Stimulated activated effector memory CD8-positive, alpha-beta T cell treated with anti-CD3 and anti-CD28 coated beads, Interleukin-12 subunit alpha, Interleukin-12 subunit beta, amount 100 ng/mL, for 72 hours (primary cell): ENCODE measurements around the gene CACNA1A.

Experiments
- ATAC-seq: fragments of 150-1000 bp; cut with Tn5 transposase; 2 replicates; pipeline ENCODE4 v1.10.0; 2021
- DNase-seq, 2 donors: peaks; one replicate each; pipeline ENCODE4 v3.0.0; 2021 to 2022; ENCODE audit warnings: low spot score in 2 of 2
- H3K27ac Mint-ChIP-seq: one replicate; pipeline ENCODE4 v1.8.0; 2022; ENCODE audit warnings: mild to moderate bottlenecking, mixed read lengths
- H3K36me3 Mint-ChIP-seq: one replicate; pipeline ENCODE4 v1.8.0; 2022; ENCODE audit warnings: mild to moderate bottlenecking, mixed read lengths
- H3K4me1 Mint-ChIP-seq: one replicate; pipeline ENCODE4 v1.8.0; 2022; ENCODE audit warnings: mixed read lengths
- H3K4me3 Mint-ChIP-seq: one replicate; pipeline ENCODE4 v1.8.0; 2022; ENCODE audit warnings: mild to moderate bottlenecking, mixed read lengths
- H3K9me3 Mint-ChIP-seq: one replicate; pipeline ENCODE4 v1.8.0; 2022; ENCODE audit warnings: mixed read lengths

Gene CACNA1A

DNA sequence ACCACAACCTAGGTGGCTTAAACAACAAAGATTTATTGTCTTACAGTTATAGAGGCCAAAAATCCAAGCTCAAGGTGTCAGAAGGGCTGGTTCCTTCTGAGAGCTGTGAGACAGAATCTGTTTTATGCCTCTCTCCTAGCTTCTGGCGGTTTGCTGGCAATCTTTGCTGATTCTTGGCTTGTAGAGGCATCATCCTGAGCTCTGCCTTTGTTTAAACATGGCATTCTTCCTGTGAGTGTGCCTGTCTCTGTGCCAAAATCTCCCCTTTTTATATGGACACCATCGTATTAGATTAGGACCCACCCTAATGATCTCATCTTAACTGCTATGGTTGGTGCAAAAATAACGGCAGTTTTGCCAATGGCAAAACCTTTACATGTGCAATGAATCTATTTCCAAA is 169.1 kb downstream of the CACNA1A start:
- Mint-ChIP-seq H3K9me3 (no peaks in the 10 kb centered on the region), H3K36me3 (no peaks in the 10 kb centered on the region), H3K27ac (no peak overlapping the region), H3K4me1 (no peaks in the 10 kb centered on the region), H3K4me3 (no peak overlapping the region)
- ATAC-seq (no peak), DNase-seq (no peak)

DNA sequence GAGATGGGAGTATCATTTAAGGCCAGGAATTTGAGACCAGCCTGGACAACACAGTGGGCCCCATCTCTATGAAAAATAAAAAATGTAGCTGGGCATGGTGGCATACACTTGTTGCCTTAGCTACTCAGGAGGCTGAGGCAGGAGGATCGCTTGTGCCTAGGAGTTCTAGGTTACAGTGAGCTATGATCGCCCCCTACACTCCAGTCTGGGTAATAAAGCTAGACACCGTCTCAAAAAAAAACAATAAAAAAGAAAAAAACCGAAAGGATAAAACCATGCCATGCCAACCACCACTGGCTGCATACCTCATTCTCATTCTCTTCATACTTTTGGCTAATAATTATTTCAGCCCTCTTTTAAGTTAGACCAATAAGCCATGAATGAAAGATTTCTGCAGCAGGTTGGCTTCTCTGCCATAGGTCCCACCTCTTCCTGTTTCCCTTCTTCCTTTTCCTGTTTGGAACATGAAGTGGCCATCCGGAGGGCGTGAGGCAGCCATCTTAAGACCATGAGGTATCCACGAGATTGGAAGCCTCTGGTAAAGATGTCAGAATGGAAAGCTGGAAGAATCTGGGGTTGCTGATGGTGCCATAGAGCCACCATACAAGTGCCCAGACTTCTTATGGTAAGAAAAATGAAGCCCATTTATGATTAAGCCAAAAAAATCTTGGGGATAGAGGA is 171.3 kb downstream of the CACNA1A start:
- no peaks in the 10 kb centered on the region for H3K9me3 Mint-ChIP-seq
- ATAC-seq (no peak), DNase-seq (no peak)

DNA sequence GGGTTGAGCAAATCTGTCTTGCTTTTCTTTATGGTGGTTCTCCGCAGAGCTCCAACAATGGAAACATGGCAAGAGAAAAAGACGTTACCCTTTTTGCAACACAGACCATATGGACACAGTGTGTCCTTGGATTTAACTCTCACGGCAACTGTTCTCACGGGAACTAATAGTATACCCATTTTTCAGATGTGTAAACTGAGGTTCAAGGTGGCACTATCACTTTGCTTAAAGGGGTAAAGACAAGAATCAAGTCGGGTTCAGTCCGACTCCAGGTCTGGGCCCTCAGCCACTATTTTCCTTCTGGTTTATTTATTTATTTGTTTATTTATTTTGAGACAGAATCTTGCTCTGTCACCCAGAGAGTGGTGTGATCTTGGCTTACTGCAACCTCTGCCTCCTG is 176.0 kb downstream of the CACNA1A start:
- DNase-seq (no peak), ATAC-seq (no peak)
- no peaks in the 10 kb centered on the region for H3K4me1 Mint-ChIP-seq
- H3K9me3 Mint-ChIP-seq: no peaks in the 10 kb centered on the region
- no peak overlapping the region for H3K27ac Mint-ChIP-seq
- H3K36me3 Mint-ChIP-seq: no peaks in the 10 kb centered on the region
- H3K4me3 Mint-ChIP-seq: no peak overlapping the region

More for the DNA sequence above, 171.3 kb downstream of the CACNA1A start:
- H3K27ac Mint-ChIP-seq: no peak overlapping the region
- no peaks in the 10 kb centered on the region for H3K4me1 Mint-ChIP-seq
- H3K36me3 Mint-ChIP-seq: no peaks in the 10 kb centered on the region
- no peak overlapping the region for H3K4me3 Mint-ChIP-seq

DNA sequence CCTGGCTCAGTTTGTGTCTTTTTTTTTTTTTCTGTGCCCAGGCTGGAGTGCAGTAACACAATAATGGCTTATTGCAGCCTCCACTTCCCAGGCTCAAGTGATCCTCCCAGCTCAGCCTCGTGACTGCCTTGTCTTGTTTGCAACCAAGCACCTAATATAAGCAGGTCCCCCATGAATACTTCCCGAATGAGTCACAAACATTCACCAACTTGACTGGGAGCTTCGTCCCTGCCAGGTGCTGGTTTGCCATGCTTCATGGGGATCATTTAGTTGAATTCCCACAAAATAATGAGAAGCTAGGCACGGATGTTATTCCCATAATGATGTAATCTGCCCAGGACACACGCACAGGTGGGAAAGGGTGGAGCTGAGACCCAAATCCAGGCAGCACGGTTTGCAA is 176.5 kb downstream of the CACNA1A start:
- ATAC-seq (no peak), DNase-seq (no peak)
- Mint-ChIP-seq H3K36me3 (no peaks in the 10 kb centered on the region), H3K27ac (no peak overlapping the region), H3K4me3 (no peak overlapping the region), H3K4me1 (no peaks in the 10 kb centered on the region), H3K9me3 (no peaks in the 10 kb centered on the region)

DNA sequence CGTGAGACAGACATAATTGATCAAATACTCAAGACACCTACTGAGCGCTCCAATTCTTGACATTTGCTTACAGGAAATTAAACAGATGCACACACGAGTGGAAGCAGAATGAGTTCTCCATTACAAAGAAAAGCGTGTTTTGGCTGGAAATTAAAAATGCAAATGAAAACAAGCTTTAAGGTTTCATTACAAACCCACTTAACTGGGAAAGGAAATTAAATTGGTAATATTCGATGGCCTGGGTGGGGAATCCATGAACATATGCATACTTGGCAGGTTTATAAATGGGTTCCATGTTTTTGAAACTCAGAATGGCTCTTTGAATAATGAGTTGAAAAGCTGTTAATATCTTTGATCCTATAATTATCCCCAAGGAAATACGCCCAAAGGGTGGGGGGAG is 178.0 kb downstream of the CACNA1A start:
- DNase-seq: no peak
- Mint-ChIP-seq H3K4me3 (no peak overlapping the region), H3K27ac (no peak overlapping the region), H3K4me1 (no peaks in the 10 kb centered on the region), H3K36me3 (no peaks in the 10 kb centered on the region), H3K9me3 (no peaks in the 10 kb centered on the region)
- ATAC-seq: no peak

DNA sequence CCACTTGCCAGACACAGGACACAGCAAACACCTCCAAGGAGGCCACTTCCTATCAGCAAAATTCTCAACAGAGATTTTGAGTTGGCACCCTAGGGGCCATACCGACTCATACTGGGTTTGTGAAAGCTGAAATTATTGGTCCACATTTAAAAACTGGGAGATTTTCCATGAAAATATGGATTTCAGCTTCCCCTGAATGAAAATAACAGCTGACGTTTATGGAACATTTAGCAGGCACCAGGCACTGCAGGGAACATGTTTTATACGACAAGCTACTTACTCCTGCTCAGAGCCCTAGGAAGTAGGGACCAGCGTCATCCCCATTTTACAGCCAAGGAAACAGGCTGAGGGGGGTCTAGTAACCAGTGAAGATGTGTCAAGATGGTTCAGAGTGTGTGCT is 186.8 kb downstream of the CACNA1A start:
- no peak for DNase-seq
- Mint-ChIP-seq H3K36me3 (no peaks in the 10 kb centered on the region), H3K4me1 (no peaks in the 10 kb centered on the region), H3K4me3 (no peak overlapping the region), H3K27ac (no peak overlapping the region), H3K9me3 (no peaks in the 10 kb centered on the region)
- ATAC-seq: no peak

DNA sequence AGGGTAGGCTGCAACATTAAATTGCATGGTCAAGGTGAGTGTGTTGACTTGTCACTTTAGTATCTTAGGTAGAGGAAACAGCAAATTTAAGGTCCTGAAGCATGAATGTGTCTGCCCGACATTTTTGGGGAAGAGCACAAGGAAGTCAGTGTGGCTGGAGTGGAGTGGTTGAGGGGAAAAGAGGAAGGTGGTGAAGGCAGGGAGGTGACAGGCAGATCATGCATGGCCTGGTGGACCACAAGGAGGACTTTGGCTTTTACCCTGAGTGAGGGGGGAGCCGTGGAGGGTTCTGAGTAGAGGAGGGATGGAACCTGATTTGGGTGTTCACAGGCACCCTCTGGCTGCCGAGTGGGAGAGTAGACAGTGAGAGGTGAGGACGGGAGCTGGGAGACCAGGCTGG is 188.1 kb downstream of the CACNA1A start:
- Mint-ChIP-seq H3K4me1 (no peaks in the 10 kb centered on the region), H3K9me3 (no peaks in the 10 kb centered on the region), H3K27ac (no peak overlapping the region), H3K36me3 (no peaks in the 10 kb centered on the region), H3K4me3 (no peak overlapping the region)
- no peak for DNase-seq
- no peak for ATAC-seq

DNA sequence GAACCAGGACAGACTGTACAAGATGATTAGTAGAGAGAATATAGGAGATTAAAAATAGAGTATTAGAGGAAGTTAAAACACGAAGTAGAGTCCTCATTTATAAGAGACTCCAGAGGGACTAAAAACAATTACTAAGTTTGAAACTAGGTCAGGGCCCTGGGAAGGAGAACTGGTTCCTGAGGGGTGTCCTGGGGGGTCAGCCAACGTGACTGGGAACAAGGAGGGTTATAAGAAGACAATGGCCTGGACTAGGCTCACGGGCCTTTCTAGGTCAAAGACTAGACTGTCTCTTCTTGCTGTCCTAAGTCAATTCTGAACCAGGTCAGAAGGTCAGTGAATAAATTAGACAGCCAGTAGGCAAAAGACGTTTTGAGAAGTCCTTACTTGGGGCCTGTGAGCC is 190.8 kb downstream of the CACNA1A start:
- no peaks in the 10 kb centered on the region for H3K9me3 Mint-ChIP-seq
- DNase-seq (no peak), ATAC-seq (no peak)
- H3K4me1 Mint-ChIP-seq: no peaks in the 10 kb centered on the region
- no peaks in the 10 kb centered on the region for H3K36me3 Mint-ChIP-seq
- no peak overlapping the region for H3K4me3 Mint-ChIP-seq
- no peak overlapping the region for H3K27ac Mint-ChIP-seq

DNA sequence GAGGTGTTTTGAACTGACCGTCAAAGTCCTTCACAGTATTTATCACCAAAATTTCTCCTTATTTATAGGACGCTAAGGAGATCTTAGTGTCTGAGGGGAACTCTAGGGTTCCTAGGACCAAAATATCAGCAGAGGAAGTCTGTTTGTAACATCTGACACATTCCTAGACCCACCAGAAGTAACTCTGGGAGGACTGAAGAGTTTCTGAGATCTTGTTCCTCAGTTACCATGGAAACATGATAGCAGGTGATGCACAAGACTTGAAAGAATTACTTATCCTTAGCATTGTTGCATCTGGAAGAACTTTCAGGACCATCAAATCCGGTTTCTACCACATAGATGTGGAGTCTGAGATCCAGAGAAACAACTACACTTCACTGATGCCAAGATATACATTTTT is 191.5 kb downstream of the CACNA1A start:
- DNase-seq (no peak), ATAC-seq (no peak)
- no peaks in the 10 kb centered on the region for H3K9me3 Mint-ChIP-seq
- H3K4me3 Mint-ChIP-seq: no peak overlapping the region
- H3K36me3 Mint-ChIP-seq: no peaks in the 10 kb centered on the region
- no peaks in the 10 kb centered on the region for H3K4me1 Mint-ChIP-seq
- no peak overlapping the region for H3K27ac Mint-ChIP-seq

DNA sequence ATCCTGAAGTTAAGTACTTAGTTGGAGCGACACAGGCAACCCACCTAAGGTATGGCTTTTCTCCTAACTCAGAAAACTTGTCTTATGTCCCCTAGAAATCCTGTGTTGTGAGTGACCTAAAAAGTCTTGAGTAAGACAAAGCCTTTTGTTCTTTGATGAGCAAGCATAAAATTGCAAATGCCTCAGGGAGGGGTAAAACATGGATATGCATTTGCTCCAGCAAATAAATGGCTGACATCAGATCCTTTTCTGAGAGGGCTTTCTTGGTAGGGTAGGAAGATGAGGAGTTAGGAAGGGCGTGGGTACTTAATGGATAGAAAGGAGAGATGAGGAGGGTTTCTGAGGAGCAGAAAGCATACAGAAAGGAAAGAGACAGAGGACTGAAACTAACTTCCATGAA is 192.4 kb downstream of the CACNA1A start:
- Mint-ChIP-seq H3K9me3 (no peaks in the 10 kb centered on the region), H3K4me3 (no peak overlapping the region), H3K4me1 (no peaks in the 10 kb centered on the region), H3K36me3 (no peaks in the 10 kb centered on the region), H3K27ac (no peak overlapping the region)
- no peak for ATAC-seq
- DNase-seq: no peak

DNA sequence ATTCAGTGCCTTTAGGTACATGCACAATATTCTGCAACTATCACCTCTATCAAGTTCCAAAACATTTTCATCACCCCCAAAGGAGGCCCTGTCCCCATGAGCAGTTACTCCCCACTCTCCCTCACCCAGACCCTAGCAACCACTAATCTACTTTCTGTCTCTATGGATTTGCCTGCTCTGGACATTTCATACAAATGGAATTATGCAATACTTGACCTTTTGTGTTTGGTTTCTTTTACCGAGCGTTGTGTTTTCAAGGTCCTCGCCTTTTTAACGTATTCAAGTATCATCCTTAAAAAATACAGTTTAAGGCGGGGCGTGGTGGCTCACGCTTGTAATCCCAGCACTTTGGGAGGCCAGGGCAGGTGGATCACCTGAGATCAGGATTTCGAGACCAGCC is 196.4 kb downstream of the CACNA1A start:
- Mint-ChIP-seq H3K9me3 (no peaks in the 10 kb centered on the region), H3K4me3 (no peak overlapping the region), H3K27ac (no peak overlapping the region), H3K36me3 (no peaks in the 10 kb centered on the region), H3K4me1 (no peaks in the 10 kb centered on the region)
- no peak for ATAC-seq
- no peak for DNase-seq

DNA sequence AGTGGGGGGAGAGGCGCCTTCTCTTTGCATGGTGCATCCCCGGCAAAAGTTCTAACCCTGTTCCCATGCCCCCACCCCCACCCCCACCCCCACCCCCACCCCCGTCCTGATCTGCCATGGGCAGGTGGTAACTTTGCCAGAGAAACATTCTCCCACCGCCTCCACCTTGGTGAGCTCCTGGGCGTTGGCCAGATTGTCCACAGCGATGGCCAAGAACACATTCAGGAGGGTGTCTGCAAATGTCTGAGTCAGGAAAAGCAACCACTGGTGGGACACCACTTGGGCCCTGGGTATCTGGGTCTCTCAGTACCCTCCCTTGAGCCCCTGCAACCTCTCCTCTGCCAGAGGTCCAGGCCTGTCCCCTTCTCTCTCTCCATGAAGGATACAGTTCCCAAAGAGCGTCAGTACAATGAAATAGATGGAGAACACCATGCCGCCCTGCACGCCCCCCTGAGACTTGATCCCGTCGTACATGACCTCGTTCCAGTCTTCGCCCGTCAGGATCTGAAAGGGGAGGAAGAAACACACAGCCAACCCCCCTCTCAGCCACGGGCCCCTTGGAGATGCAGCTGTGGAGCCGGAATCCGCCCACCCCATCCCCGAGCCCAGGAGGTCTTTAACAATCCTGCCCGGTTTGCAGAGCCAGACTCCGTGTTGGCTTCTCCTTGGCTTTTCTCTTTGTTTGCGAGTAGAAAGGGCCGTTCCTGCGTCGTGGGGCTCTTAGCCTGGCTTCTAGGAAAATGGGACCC is 202.7 kb downstream of the CACNA1A start:
- H3K4me1 Mint-ChIP-seq: peaks cover 7% of the 10 kb centered on the region
- no peak for ATAC-seq
- peaks cover 6% of the 10 kb centered on the region for H3K36me3 Mint-ChIP-seq
- H3K9me3 Mint-ChIP-seq: no peaks in the 10 kb centered on the region
- no peak overlapping the region for H3K27ac Mint-ChIP-seq
- H3K4me3 Mint-ChIP-seq: no peak overlapping the region
- no peak for DNase-seq

DNA sequence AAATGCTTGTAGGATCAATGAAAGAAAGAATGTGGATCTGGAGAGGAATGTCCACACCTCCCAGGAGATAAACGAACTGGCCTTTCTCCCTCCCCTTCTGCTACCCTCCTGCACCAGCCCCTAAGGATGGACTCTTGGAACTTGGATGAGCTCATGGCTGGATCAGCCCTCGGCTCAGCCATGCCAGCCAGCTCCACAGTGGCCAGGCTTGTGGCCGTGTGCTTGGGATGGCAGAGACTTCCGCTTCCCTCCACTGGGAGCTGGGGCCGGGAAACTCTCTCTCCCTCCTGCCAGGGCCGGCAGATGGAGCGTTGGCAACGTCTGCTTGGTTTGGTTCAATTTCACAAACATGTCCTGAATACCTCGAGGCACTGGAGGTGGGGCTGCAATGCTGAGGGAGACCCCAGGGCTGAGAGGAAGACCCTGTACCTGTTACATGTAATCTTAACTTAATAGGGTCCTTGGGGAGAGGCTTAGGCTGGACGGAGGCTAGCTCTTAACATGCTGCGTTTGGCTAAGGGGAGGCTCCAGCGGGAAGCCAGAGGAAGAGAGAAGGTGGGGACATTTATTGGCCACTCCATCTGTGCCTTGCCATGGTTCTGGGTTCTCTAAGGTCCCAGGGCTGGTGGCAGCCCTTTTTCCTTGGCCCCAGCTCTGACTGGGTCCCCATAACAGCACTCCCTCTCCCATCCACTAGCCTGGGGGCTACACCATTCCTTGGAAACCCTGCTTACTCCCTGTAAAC is 203.6 kb downstream of the CACNA1A start:
- Mint-ChIP-seq H3K4me1 (peaks cover 7% of the 10 kb centered on the region), H3K27ac (no peak overlapping the region), H3K4me3 (no peak overlapping the region), H3K9me3 (no peaks in the 10 kb centered on the region), H3K36me3 (peaks cover 6% of the 10 kb centered on the region)
- no peak for DNase-seq
- ATAC-seq: no peak

DNA sequence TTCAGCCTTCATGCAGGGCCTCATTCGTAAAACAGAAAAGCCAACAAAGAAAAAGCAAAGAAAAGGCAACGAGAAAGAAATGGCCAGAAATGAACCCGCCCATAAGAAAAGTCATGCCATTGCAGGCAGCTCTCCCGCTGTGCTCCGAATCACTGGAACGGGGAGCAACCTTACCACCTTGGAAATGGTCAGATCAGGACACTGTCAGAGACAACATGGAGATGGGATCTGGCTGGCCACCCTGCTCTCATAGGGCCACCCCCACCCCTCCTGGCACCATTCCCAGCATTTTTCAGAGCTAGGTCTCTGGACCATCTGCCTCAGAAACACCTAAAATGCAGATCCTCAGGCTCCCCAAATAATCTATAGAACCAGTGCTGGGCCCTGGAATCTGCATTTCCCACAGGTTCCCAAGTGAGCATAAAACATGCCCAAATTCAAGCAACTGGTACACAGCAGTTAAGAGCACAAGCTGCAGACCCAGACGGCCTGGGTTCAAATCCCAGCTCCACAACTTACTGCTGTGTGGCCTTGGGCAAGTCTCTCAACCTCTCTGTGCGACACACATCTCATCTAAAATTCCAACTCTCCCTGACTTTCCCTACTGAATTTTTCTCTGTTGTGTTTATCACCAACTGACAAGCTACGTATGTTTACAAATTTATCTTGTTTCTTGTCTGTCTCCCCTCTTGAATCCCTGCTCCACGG is 204.5 kb downstream of the CACNA1A start:
- H3K4me1 Mint-ChIP-seq: peaks cover 7% of the 10 kb centered on the region
- H3K27ac Mint-ChIP-seq: no peak overlapping the region
- no peaks in the 10 kb centered on the region for H3K9me3 Mint-ChIP-seq
- no peak for ATAC-seq
- no peak for DNase-seq
- H3K4me3 Mint-ChIP-seq: no peak overlapping the region
- H3K36me3 Mint-ChIP-seq: peaks cover 6% of the 10 kb centered on the region

DNA sequence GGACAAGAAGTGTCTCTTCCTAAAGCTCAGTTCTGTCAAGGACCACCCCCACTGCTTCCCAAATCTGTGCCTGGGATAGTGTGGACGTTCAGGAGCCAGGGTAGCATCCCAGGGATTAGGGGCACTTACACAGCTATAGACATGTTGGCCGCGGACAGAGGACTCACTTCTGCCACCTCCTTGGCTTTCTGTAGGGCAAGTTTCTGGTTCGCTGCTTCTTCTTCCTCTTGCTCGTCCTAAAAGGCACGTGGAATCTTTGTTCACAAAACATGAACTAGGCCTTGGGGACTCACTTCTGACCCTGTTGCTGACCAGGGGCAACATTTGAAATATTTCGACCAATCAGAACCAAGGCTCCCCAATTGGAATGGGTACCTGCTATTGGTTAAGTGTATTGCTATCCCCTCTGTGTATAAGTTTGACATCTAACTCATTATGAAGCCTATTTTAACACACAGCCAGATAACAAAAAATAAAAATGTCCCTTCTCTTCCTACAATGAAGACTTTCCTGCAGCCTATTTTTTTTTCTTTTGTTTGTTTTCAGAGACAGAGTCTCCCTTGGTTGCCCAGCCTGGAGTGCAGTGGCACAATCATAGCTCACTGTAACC is 205.8 kb downstream of the CACNA1A start:
- ATAC-seq (no peak), DNase-seq (no peak)
- H3K27ac Mint-ChIP-seq: no peak overlapping the region
- no peaks in the 10 kb centered on the region for H3K9me3 Mint-ChIP-seq
- peaks cover 6% of the 10 kb centered on the region for H3K36me3 Mint-ChIP-seq
- peaks cover 7% of the 10 kb centered on the region for H3K4me1 Mint-ChIP-seq
- H3K4me3 Mint-ChIP-seq: no peak overlapping the region
